Measurements from ENCODE around the gene TTC28. TPM values are rescaled to one million over a fixed set of nuclear protein-coding genes. Genes with fewer than 3 reads are reported as not detected.

The TTC28 gene
- total RNA-seq, 1 experiment from 2014 or later = 0.12 TPM

- TF ChIP-seq, protein P1, sequence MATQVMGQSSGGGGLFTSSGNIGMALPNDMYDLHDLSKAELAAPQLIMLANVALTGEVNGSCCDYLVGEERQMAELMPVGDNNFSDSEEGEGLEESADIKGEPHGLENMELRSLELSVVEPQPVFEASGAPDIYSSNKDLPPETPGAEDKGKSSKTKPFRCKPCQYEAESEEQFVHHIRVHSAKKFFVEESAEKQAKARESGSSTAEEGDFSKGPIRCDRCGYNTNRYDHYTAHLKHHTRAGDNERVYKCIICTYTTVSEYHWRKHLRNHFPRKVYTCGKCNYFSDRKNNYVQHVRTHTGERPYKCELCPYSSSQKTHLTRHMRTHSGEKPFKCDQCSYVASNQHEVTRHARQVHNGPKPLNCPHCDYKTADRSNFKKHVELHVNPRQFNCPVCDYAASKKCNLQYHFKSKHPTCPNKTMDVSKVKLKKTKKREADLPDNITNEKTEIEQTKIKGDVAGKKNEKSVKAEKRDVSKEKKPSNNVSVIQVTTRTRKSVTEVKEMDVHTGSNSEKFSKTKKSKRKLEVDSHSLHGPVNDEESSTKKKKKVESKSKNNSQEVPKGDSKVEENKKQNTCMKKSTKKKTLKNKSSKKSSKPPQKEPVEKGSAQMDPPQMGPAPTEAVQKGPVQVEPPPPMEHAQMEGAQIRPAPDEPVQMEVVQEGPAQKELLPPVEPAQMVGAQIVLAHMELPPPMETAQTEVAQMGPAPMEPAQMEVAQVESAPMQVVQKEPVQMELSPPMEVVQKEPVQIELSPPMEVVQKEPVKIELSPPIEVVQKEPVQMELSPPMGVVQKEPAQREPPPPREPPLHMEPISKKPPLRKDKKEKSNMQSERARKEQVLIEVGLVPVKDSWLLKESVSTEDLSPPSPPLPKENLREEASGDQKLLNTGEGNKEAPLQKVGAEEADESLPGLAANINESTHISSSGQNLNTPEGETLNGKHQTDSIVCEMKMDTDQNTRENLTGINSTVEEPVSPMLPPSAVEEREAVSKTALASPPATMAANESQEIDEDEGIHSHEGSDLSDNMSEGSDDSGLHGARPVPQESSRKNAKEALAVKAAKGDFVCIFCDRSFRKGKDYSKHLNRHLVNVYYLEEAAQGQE (IDR thresholded peaks at IDR 0.05; ENCODE audit: low read depth) = no peak
Measured at GRCh38 chr22:27987557-27987956, 692.1 kb downstream of the TTC28 start (continued).

DNA sequence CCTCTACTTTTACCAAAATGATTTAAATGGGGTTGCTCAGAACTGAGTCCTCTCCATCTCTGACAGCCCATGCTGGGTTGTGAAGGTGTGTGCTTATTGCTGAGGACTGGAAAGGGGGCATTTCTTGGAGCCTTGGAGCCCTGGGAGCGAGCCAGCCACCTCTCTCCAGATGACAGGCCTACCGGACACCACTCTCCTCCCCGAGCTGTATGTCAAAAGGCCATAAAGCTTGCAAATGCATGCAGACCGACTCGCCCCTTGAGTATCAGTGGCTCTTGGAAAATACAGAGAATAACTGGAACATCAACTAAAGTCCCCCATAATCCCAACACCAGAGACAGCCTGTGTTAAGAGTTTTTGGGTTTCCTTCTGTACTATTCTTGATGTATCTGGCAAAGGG is 692.7 kb downstream of the TTC28 start:
- Histone ChIP-seq H3K36me3 (ENCODE audit: control insufficient read depth in 1 of 2, insufficient read depth in 2 of 2, low read length in 2 of 2) (no peaks in the 10 kb centered on the region), H3K79me2 (ENCODE audit: insufficient read depth, low read length) (no peaks in the 10 kb centered on the region), H3K4me3 (replicated peaks in 1 of 2; ENCODE audit: low read depth in 1 of 2, low read length in 2 of 2) (no peak overlapping the region), H3K4me1 (ENCODE audit: control insufficient read depth in 1 of 2, insufficient read depth in 2 of 2, low read length in 2 of 2) (peaks cover 2 to 7% of the 10 kb centered on the region in 2 experiments; a peak in 2 of 4 replicates), H3K27ac (ENCODE audit: low read depth, low read length) (no peak overlapping the region), H4K20me1 (ENCODE audit: insufficient read depth) (no peaks in the 10 kb centered on the region), H2AFZ (ENCODE audit: low read depth, low read length, poor library complexity, severe bottlenecking) (no peak overlapping the region), H3K9me2 (ENCODE audit: insufficient read depth) (no peaks in the 10 kb centered on the region), H3K9me3 (ENCODE audit: control insufficient read depth in 1 of 2, insufficient read depth in 1 of 2, low read depth in 1 of 2, low read length in 2 of 2) (no peaks in the 10 kb centered on the region), H3K4me2 (ENCODE audit: low read length) (no peak overlapping the region), H3K27me3 (ENCODE audit: insufficient read depth, low read length) (no peaks in the 10 kb centered on the region), H3K9ac (ENCODE audit: low read length) (no peak overlapping the region)
- POLR2A ChIA-PET = no interaction called here
- TF ChIP-seq TCF7L2 (IDR thresholded peaks at IDR 0.05; ENCODE audit: borderline replicate concordance, extremely low read depth, insufficient read depth, insufficient read length) = no peak
- BruUV-seq (replicated peaks) = no TSS peak
- intact Hi-C loops (cut with micrococcal nuclease) = no loop called here
- ATAC-seq (no peak), DNase-seq (ENCODE audit: low read depth, low spot score) (no peak)
- RAD21 ChIA-PET (ENCODE audit: low non-redundant PET in 1 of 2, low total read pairs in 2 of 2, uncharacterized antibody in 2 of 2, unreplicated experiment in 2 of 2) = no interaction called here
- CTCF ChIA-PET = no interaction called here

GRCh38 chr22:27986459-27986858 is 693.2 kb downstream of the TTC28 start:
- RAD21 ChIA-PET (ENCODE audit: low non-redundant PET in 1 of 2, low total read pairs in 2 of 2, uncharacterized antibody in 2 of 2, unreplicated experiment in 2 of 2) = no interaction called here
- Histone ChIP-seq H3K9me2 (ENCODE audit: insufficient read depth) (no peaks in the 10 kb centered on the region), H2AFZ (ENCODE audit: low read depth, low read length, poor library complexity, severe bottlenecking) (no peak overlapping the region), H3K27ac (ENCODE audit: low read depth, low read length) (no peak overlapping the region), H3K9me3 (ENCODE audit: control insufficient read depth in 1 of 2, insufficient read depth in 1 of 2, low read depth in 1 of 2, low read length in 2 of 2) (no peaks in the 10 kb centered on the region), H3K4me2 (ENCODE audit: low read length) (no peak overlapping the region), H3K27me3 (ENCODE audit: insufficient read depth, low read length) (no peaks in the 10 kb centered on the region), H3K36me3 (ENCODE audit: control insufficient read depth in 1 of 2, insufficient read depth in 2 of 2, low read length in 2 of 2) (no peaks in the 10 kb centered on the region), H4K20me1 (ENCODE audit: insufficient read depth) (no peaks in the 10 kb centered on the region), H3K4me1 (ENCODE audit: control insufficient read depth in 1 of 2, insufficient read depth in 2 of 2, low read length in 2 of 2) (peaks cover 2 to 7% of the 10 kb centered on the region in 2 experiments; a peak in 2 of 4 replicates), H3K9ac (ENCODE audit: low read length) (no peak overlapping the region), H3K79me2 (ENCODE audit: insufficient read depth, low read length) (no peaks in the 10 kb centered on the region), H3K4me3 (replicated peaks in 1 of 2; ENCODE audit: low read depth in 1 of 2, low read length in 2 of 2) (no peak overlapping the region)
- POLR2A ChIA-PET = no interaction called here
- BruUV-seq (replicated peaks) = no TSS peak
- ATAC-seq (no peak), DNase-seq (ENCODE audit: low read depth, low spot score) (no peak)
- CTCF ChIA-PET = no interaction called here
- TF ChIP-seq ZFX (IDR thresholded peaks at IDR 0.05) (no peak), FOSL1 (IDR thresholded peaks at IDR 0.05; ENCODE audit: low read depth) (no peak), SIN3A (IDR thresholded peaks at IDR 0.05; ENCODE audit: low read depth) (no peak), EZH2 (IDR thresholded peaks at IDR 0.05) (no peak), ELF1 (IDR thresholded peaks at IDR 0.05; ENCODE audit: borderline replicate concordance, low read depth) (no peak)
- intact Hi-C loops (cut with micrococcal nuclease) = no loop called here
